ENCODE results near the gene NCR2. TPM values are rescaled to one million over a fixed set of nuclear protein-coding genes. Genes with fewer than 3 reads are reported as not detected.

The NCR2 gene
- total RNA-seq, 2 experiments from 2014 or later: 0.82 to 1.00 TPM

- Mint-ChIP-seq H3K27ac (no peak overlapping the region), H3K36me3 (peaks cover 11% of the 10 kb centered on the region), H3K4me1 (peaks cover 22% of the 10 kb centered on the region), H3K9me3 (peaks cover 10% of the 10 kb centered on the region), H3K4me3 (no peak overlapping the region), H3K27me3 (peaks cover 10% of the 10 kb centered on the region)
- POLR2A ChIA-PET: interaction anchor here (1.3 to 1.5 kb wide), 2 partner anchors 19 to 21 kb away, joined by 5 to 7 read pairs; no protein-coding TSS in a partner anchor
- ATAC-seq (ENCODE audit: low read depth): no peak
- DNase-seq: no peak
Measured at GRCh38 chr6:41352907-41353306, 17.5 kb downstream of the NCR2 start.

- no peak for DNase-seq
- Mint-ChIP-seq H3K4me3 (no peak overlapping the region), H3K4me1 (peaks cover 22% of the 10 kb centered on the region), H3K27ac (no peak overlapping the region), H3K36me3 (peaks cover 7% of the 10 kb centered on the region), H3K9me3 (peaks cover 5% of the 10 kb centered on the region), H3K27me3 (peaks cover 10% of the 10 kb centered on the region)
- POLR2A ChIA-PET: interaction anchor here (1.3 to 1.5 kb wide), 2 partner anchors 19 to 21 kb away, joined by 5 to 7 read pairs; no protein-coding TSS in a partner anchor
- no peak for ATAC-seq (ENCODE audit: low read depth)
Measured at GRCh38 chr6:41353333-41353732, 17.9 kb downstream of the NCR2 start.

- no peak for ATAC-seq (ENCODE audit: low read depth)
- POLR2A ChIA-PET: interaction anchor here (2.1 kb wide), 1 partner anchor 11 kb away, joined by 4 read pairs; no protein-coding TSS in a partner anchor
Measured at GRCh38 chr6:41355952-41356351, 20.5 kb downstream of the NCR2 start.

GRCh38 chr6:41356825-41357224, 21.4 kb downstream of the NCR2 start:
- Mint-ChIP-seq H3K27me3 (peaks cover 15% of the 10 kb centered on the region), H3K9me3 (peaks cover 19% of the 10 kb centered on the region), H3K4me3 (no peak overlapping the region), H3K4me1 (peaks cover 9% of the 10 kb centered on the region), H3K36me3 (peaks cover 23% of the 10 kb centered on the region), H3K27ac (no peak overlapping the region)
- POLR2A ChIA-PET: no interaction called here
- ATAC-seq (ENCODE audit: low read depth): no peak
- no peak for DNase-seq

More at GRCh38 chr6:41355952-41356351, 20.5 kb downstream of the NCR2 start:
- Mint-ChIP-seq H3K36me3 (peaks cover 15% of the 10 kb centered on the region), H3K4me1 (peaks cover 9% of the 10 kb centered on the region), H3K27me3 (peaks cover 11% of the 10 kb centered on the region), H3K9me3 (peaks cover 16% of the 10 kb centered on the region), H3K4me3 (no peak overlapping the region), H3K27ac (no peak overlapping the region)
- no peak for DNase-seq

GRCh38 chr6:41358503-41358902, 23.1 kb downstream of the NCR2 start:
- POLR2A ChIA-PET: no interaction called here
- peaks cover 25% of the 10 kb centered on the region for H3K9me3 Mint-ChIP-seq
- H3K4me3 Mint-ChIP-seq: no peak overlapping the region
- ATAC-seq (ENCODE audit: low read depth) (no peak), DNase-seq (no peak)
- no peak overlapping the region for H3K27ac Mint-ChIP-seq
- peaks cover 6% of the 10 kb centered on the region for H3K4me1 Mint-ChIP-seq
- H3K36me3 Mint-ChIP-seq: peaks cover 24% of the 10 kb centered on the region
- H3K27me3 Mint-ChIP-seq: peaks cover 20% of the 10 kb centered on the region

- DNase-seq (no peak), ATAC-seq (ENCODE audit: low read depth) (no peak)
- Mint-ChIP-seq H3K4me3 (no peak overlapping the region), H3K36me3 (peaks cover 24% of the 10 kb centered on the region), H3K4me1 (peaks cover 6% of the 10 kb centered on the region), H3K27ac (no peak overlapping the region), H3K9me3 (peaks cover 25% of the 10 kb centered on the region), H3K27me3 (peaks cover 29% of the 10 kb centered on the region)
- POLR2A ChIA-PET: interaction anchor here (0.8 kb wide), 1 partner anchor 15 kb away, joined by 3 read pairs; no protein-coding TSS in a partner anchor
Measured at GRCh38 chr6:41359617-41360313, 24.4 kb downstream of the NCR2 start.

GRCh38 chr6:41360314-41360685, 24.9 kb downstream of the NCR2 start:
- Mint-ChIP-seq H3K4me3 (no peak overlapping the region), H3K4me1 (peaks cover 5% of the 10 kb centered on the region), H3K27me3 (peaks cover 33% of the 10 kb centered on the region), H3K9me3 (peaks cover 25% of the 10 kb centered on the region), H3K36me3 (peaks cover 24% of the 10 kb centered on the region), H3K27ac (no peak overlapping the region)
- DNase-seq: no peak
- no peak for ATAC-seq (ENCODE audit: low read depth)
- POLR2A ChIA-PET: interaction anchor here (0.8 kb wide), 1 partner anchor 15 kb away, joined by 3 read pairs; no protein-coding TSS in a partner anchor

GRCh38 chr6:41366150-41366549, 30.7 kb downstream of the NCR2 start:
- no peak overlapping the region for H3K27ac Mint-ChIP-seq
- no peak overlapping the region for H3K4me3 Mint-ChIP-seq
- H3K27me3 Mint-ChIP-seq: peaks cover 68% of the 10 kb centered on the region
- POLR2A ChIA-PET: interaction anchor here (1.5 kb wide), 1 partner anchor 32 kb away, joined by 3 read pairs; no protein-coding TSS in a partner anchor
- ATAC-seq (ENCODE audit: low read depth) (no peak), DNase-seq (no peak)
- peaks cover 10% of the 10 kb centered on the region for H3K36me3 Mint-ChIP-seq
- H3K9me3 Mint-ChIP-seq: peaks cover 8% of the 10 kb centered on the region
- H3K4me1 Mint-ChIP-seq: peaks cover 7% of the 10 kb centered on the region

GRCh38 chr6:41367061-41367460, 31.7 kb downstream of the NCR2 start:
- POLR2A ChIA-PET: interaction anchor here (1.5 kb wide), 1 partner anchor 33 kb away, joined by 3 read pairs; no protein-coding TSS in a partner anchor
- Mint-ChIP-seq H3K9me3 (peaks cover 7% of the 10 kb centered on the region), H3K27me3 (peaks cover 72% of the 10 kb centered on the region), H3K4me1 (peaks cover 13% of the 10 kb centered on the region), H3K36me3 (peaks cover 2% of the 10 kb centered on the region), H3K27ac (no peak overlapping the region), H3K4me3 (no peak overlapping the region)
- DNase-seq: no peak
- ATAC-seq (ENCODE audit: low read depth): no peak

GRCh38 chr6:41367700-41368099, 32.3 kb downstream of the NCR2 start:
- DNase-seq: no peak
- no peak for ATAC-seq (ENCODE audit: low read depth)
- H3K4me1 Mint-ChIP-seq: peaks cover 19% of the 10 kb centered on the region
- peaks cover 2% of the 10 kb centered on the region for H3K36me3 Mint-ChIP-seq
- H3K9me3 Mint-ChIP-seq: peaks cover 2% of the 10 kb centered on the region
- no peak overlapping the region for H3K4me3 Mint-ChIP-seq
- POLR2A ChIA-PET: interaction anchor here (1.3 to 1.8 kb wide), 3 partner anchors 23 to 222 kb away, joined by 3 to 6 read pairs (median 4); no protein-coding TSS in a partner anchor
- no peak overlapping the region for H3K27ac Mint-ChIP-seq
- peaks cover 78% of the 10 kb centered on the region for H3K27me3 Mint-ChIP-seq

- ATAC-seq (ENCODE audit: low read depth) (no peak), DNase-seq (no peak)
- Mint-ChIP-seq H3K4me1 (peaks cover 26% of the 10 kb centered on the region), H3K4me3 (no peak overlapping the region), H3K9me3 (no peaks in the 10 kb centered on the region), H3K36me3 (peaks cover 1% of the 10 kb centered on the region), H3K27ac (no peak overlapping the region), H3K27me3 (peaks cover 83% of the 10 kb centered on the region)
- POLR2A ChIA-PET: no interaction called here
Measured at GRCh38 chr6:41370488-41371111, 35.2 kb downstream of the NCR2 start.

GRCh38 chr6:41371461-41371991, 36.1 kb downstream of the NCR2 start:
- H3K36me3 Mint-ChIP-seq: no peaks in the 10 kb centered on the region
- H3K4me3 Mint-ChIP-seq: peak overlapping the region; percentile 82
- ATAC-seq (ENCODE audit: low read depth) (no peak), DNase-seq (peak; percentile 58)
- peaks cover 82% of the 10 kb centered on the region for H3K27me3 Mint-ChIP-seq
- H3K9me3 Mint-ChIP-seq: no peaks in the 10 kb centered on the region
- H3K27ac Mint-ChIP-seq: no peak overlapping the region
- H3K4me1 Mint-ChIP-seq: peaks cover 26% of the 10 kb centered on the region
- POLR2A ChIA-PET: no interaction called here

GRCh38 chr6:41371992-41372831, 36.8 kb downstream of the NCR2 start:
- DNase-seq (peak; percentile 54), ATAC-seq (ENCODE audit: low read depth) (no peak)
- Mint-ChIP-seq H3K27ac (no peak overlapping the region), H3K4me1 (peaks cover 26% of the 10 kb centered on the region), H3K4me3 (peak overlapping the region; percentile 82), H3K27me3 (peaks cover 84% of the 10 kb centered on the region), H3K9me3 (no peaks in the 10 kb centered on the region), H3K36me3 (no peaks in the 10 kb centered on the region)
- POLR2A ChIA-PET: interaction anchor here (0.6 kb wide), 1 partner anchor 95 kb away, joined by 5 read pairs; no protein-coding TSS in a partner anchor
